Subcutaneous adipose tissue (tissue), 4 donors: ENCODE measurements around the gene SKP2. TPM values are rescaled to one million over a fixed set of nuclear protein-coding genes. Genes with fewer than 3 reads are reported as not detected.

Experiments
- CTCF ChIP-seq: fragments of 450-650 bp; IDR thresholded peaks from one replicate; pipeline ENCODE4 v1.5.1; 2016; ENCODE audit warnings: low read depth, mild to moderate bottlenecking, control low read depth, antibody characterized with exemption, moderate library complexity
- total RNA-seq, 4 donors: library from RNA; depleted of rRNA; stranded (reverse); fragments of >200 nt; gene quantifications; one replicate each; pipeline ENCODE4 v1.1.0, GENCODE V29; 2016

Gene SKP2
- total RNA-seq, 4 donors from 2014 or later = 12.1 to 13.5 (median 12.9) TPM

- TF ChIP-seq CTCF = no peak
These were observed 28.8 kb downstream of the SKP2 start for GRCh38 chr5:36180556-36181350.

DNA sequence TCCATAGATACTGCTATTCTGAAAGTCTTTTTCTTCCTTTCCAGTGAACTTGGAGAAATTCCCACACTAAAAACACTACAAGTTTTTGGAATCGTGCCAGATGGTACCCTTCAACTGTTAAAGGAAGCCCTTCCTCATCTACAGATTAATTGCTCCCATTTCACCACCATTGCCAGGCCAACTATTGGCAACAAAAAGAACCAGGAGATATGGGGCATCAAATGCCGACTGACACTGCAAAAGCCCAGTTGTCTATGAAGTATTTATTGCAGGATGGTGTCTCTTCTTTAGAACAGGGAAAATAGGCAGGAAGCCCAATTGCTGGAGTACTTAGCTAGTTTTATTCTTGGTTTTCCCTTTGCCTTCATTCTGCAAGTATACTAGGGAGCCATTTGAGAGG, 29.9 kb downstream of the SKP2 start:
- TF ChIP-seq CTCF = no peak

GRCh38 chr5:36193746-36194145, 41.8 kb downstream of the SKP2 start:
- no peak for TF ChIP-seq CTCF

DNA sequence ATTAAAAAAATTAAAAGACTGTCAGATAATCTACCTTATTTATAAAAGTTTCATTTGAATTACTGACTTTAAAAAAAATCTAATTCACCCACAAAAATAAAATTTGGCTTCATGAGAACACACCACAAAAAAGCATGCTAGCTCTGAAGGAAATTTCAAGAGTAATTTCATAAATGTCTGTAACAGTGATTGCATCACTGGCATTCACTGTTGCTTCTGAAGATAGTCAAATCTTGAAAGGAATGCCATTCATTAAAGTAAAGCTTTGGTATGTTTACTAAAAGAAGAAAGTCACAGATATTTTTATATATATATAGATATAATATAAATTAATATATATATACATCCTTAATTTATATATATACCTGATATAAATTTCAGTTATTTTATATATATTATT, 46.4 kb downstream of the SKP2 start:
- no peak for TF ChIP-seq CTCF

GRCh38 chr5:36199620-36200019, 47.7 kb downstream of the SKP2 start:
- TF ChIP-seq CTCF = no peak

- no peak for TF ChIP-seq CTCF
These were observed 48.6 kb downstream of the SKP2 start for GRCh38 chr5:36200513-36200912.

GRCh38 chr5:36202521-36202961, 50.6 kb downstream of the SKP2 start:
- TF ChIP-seq CTCF = no peak
